ENCODE data around the gene CISD2.
"Not testable (repeated sequence)": the region's sequence is repeated elsewhere in the genome, so short reads cannot be mapped to it uniquely, and the experiment has no call there.

The CISD2 gene

GRCh38 chr4:102868781-102869568 is at the start of gene CISD2:
TSS of gene CISD2 (plus strand) at chr4:102868992. CDS start at chr4:102869085, 93 bp downstream.
- peak; percentile 91 for DNase-seq

GRCh38 chr4:102819100-102819499 is 49.7 kb upstream of the CISD2 start:
- DNase-seq = not testable (repeated sequence)

GRCh38 chr4:102819588-102820365 is 49.0 kb upstream of the CISD2 start:
- no peak for DNase-seq

DNA sequence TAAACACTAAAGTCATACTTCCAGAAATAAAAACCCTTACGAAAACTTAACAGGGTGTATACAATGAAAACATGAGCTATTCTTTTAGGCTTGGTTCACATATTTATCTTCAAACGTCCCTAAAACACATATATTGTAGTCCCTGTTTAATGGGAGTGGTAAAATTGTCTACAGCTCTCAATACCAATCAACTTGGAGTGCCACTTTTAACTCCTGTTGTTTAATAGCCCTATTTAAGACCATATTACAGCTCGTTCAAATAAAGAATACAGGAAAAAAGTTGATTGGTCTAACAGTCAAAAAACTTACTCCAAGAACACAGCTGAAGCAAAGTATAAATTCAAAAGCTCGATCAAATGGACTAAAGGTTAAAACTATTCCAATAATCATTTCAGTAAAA is 45.3 kb upstream of the CISD2 start:
- no peak for DNase-seq

- DNase-seq = no peak
Measured at GRCh38 chr4:102823897-102824296, 44.9 kb upstream of the CISD2 start.

GRCh38 chr4:102824398-102824797 is 44.4 kb upstream of the CISD2 start:
- DNase-seq = no peak

DNA sequence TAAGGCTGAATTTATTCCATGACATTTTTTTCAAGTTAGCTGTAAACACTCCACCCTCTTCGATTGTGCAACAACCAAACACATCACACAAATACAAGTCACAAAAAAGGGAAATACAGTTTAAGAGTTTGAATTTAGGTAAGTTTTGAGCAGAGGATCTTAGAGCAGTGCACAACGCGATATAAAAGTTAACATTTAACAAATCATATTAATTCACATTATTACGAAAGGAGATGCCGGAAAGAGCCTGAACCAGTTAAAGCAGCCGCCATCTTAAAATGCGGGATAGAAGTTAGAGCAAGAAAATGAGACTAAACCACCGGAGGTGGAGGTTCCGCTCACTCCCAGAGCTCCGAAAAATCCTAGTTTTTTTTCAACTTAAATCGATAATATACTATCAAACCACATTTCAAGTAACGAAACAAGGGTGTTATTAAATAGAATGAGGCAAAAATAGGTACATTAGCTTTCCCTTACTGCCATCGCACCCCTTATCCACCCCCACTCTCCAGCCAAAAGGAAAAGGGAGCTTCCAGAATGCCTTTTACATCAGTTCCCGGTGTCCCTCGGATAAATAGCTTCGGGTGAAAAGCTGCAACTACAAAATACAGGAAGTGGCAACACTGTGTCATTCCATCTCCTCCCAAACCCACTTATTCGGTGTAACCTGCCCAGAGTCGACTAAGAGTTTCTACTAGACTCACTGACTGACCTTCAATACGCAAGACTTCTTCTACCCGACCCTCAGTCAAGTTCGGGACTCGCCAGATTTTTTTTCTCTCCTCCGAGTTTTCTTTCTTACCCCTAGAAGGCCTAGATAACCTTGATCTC is 43.3 kb upstream of the CISD2 start:
- DNase-seq = peak; percentile 14

DNA sequence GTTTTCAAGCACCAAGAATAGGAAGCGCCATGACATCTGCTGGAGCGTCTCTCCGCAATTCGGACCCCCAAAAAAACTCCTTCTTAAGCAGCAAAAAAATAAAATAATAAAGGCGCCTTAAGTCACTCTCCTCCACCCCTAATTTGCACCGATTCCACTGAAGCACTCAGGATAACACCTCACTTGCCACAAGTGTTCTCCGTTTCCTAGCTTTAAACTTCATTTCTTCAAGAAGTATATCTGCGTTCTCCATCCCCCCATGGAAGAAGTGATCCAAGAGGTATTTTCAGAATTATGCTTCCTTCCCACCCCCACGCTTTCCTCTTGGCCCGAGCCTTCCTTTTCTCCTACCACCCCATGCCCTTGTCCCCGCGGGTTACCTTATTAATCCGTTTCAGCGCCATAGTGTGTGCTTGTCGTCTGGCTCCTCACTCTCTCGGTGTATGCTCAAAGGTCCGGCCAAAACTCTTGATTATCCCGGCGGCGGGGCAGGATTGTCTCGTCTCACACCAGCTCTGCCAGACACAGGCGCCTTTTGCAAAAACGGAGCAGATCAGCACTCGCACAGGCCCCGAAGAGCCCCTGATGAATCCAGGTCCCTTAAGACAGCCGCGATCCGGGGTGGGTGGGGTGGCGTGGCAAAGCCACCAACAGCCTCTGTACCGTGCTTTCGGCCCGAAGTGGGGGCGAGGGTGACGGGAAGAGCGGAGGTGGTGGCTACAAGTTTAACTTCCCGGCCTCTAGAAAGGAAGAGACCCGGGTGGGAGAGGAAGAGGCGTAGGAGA is 42.5 kb upstream of the CISD2 start:
- no peak for DNase-seq

DNA sequence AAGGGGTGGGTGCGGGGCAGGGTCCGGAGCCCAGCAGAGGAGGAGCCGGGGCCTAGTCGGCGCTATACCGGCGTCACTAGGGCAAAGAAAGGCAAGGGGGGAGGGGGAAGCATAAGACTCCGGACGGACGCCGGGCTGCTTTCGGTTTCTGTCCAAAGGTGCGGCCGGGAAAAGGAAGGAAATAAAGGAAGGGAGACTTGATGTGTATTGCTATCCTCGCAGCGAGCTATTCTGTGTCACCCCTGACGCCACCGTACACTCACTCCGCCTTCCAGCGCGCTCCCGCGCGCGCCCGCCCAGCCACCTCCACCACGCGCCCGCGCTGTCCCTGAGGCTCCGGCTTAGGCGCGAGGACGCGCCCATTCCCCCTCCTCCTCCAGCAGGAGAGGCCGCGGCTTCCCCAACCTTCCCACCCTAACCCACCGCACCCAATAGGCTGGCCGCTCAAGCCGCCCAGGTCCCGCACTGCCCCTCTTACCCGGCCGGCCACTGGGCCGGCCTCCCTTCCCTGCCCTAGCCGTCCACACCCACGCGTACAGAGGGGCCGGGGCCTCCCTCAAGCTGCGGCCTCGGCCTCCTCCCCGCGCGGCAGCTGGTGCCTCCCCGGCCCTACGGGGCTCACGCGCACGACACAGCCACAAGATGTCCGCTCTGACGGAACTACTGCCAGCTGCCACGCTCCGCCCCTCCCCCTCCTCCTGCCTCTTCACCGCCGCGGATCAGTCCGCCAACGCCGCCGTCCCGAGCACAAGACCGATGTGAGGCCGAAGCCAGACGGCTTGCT is 41.7 kb upstream of the CISD2 start, which contains the start of gene UBE2D3:
TSS of gene UBE2D3 (minus strand) at position 662 of the 784 bp plus-strand sequence. CDS start 1,043 bp downstream, outside the sequence.
- peak; percentile 95 for DNase-seq

DNA sequence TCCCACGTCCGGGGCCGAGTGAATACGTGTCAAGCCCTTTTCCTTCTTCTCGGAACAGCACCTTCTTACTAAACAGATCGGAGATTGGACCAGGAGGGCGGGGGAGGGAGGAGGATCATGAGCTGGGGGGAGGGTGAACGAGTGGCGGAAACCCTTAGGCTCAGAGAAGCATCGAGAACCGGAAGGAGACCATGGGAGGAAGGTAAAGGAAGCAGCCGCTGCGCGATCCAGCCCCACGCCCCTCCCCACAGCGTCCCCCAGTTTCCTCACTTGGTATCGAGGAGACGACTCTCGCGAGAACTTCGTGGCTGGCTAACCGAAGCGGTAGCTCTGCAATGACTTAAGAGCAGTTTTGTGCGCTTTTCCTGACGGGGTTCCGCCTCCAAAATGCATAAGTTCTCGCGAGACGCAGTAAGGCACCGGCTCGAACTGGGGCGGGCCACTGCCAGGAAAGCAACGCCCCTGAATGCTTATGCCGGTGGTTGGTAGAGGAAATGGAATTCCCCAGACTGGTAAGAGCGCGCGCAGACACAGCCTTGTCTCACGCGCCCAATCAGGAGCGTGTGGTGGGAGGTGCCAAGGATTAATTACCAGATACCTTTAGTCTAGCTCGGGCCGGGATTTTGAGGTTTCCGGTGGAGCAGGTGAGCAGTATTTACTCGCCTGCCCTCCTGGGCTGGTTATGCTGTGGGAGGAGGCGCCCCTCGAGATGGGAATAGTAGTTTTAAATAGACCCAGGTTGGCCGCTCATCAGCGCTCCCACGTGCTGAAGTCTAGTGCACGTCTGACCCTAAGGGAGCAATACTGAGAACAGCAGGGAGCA is 40.9 kb upstream of the CISD2 start:
- DNase-seq = peak; percentile 99

- DNase-seq = no peak
Measured at GRCh38 chr4:102828497-102828808, 40.3 kb upstream of the CISD2 start.

DNA sequence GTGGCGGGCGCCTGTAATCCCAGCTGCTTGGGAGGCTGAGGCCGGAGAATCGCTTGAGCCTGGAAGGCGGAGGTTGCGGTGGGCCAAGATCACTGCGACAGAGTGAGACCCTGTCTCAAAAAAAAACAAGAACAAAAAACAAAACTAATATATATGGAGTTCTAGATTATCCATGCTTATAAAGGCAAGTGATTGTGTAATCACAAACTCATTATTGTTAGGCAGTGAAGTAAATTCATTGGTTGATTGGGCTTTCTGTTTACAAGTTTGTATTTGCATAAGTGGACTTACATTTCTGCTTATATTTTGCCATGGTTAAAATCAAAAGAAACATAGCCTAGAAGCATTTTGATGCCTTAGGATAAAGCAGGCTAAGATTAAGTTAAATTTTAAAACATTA is 39.0 kb upstream of the CISD2 start:
- no peak for DNase-seq

- DNase-seq = no peak
Measured at GRCh38 chr4:102832105-102832504, 36.7 kb upstream of the CISD2 start.

DNA sequence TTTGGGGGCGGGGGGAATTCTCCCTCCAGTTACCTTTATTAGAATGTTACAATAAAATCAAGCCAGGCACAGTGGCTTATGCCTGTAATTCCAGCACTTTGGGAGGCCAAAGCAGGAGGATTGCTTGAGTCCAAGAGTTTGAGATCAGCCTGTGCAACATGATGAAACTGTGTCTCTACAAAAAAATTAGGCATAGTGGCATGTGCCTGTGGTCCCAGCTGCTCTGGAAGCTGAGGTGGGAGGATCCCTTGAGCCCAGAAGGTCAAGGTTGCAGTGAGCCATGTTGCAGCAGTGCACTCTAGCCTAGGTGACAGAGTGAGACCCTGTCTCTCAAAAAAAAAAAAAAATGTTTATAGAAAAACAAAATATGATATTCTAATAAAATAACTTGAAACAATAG is 36.1 kb upstream of the CISD2 start:
- no peak for DNase-seq

GRCh38 chr4:102836596-102836995 is 32.2 kb upstream of the CISD2 start:
- DNase-seq = no peak

GRCh38 chr4:102842367-102842766 is 26.4 kb upstream of the CISD2 start:
- DNase-seq = no peak

DNA sequence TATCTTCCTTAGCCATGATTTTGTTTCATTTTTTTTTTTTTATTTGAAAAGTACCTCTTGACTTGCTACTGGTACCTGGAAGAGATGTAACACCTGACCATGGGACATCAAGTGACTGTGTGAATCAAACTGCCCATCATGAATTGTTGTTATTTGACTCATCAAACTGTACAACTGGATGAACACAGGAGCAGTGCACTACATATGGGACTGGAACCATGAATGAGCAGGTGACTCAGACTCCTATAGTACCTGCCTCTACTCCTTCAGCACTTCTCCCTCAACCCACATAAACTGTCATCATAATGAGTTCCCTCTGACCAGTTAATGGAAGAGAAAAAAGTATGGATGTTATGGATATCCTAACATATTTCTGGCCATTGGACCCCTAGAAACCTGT is 25.5 kb upstream of the CISD2 start:
- DNase-seq = no peak

- no peak for DNase-seq
Measured at GRCh38 chr4:102843938-102844337, 24.9 kb upstream of the CISD2 start.

DNA sequence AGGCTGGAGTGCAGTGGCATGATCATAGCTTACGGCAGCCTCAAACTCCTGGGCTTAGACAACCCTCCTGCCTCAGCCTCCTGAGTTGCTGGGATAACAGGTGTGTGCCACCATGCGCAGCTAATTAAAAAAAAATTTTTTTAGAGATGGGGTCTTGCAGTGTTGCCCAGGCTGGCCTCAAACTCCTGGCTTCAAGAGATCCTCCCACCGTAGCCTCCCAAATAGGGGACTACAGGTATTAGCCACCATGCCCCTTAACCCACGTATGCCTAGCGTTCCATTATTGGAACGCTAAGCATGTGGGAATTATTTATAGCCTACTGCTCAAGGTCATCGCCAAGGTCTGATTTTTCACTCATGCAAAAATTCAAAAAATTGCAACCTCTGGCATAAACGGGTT is 21.1 kb upstream of the CISD2 start:
- DNase-seq = no peak

- DNase-seq = no peak
Measured at GRCh38 chr4:102849579-102850104, 19.1 kb upstream of the CISD2 start.

DNA sequence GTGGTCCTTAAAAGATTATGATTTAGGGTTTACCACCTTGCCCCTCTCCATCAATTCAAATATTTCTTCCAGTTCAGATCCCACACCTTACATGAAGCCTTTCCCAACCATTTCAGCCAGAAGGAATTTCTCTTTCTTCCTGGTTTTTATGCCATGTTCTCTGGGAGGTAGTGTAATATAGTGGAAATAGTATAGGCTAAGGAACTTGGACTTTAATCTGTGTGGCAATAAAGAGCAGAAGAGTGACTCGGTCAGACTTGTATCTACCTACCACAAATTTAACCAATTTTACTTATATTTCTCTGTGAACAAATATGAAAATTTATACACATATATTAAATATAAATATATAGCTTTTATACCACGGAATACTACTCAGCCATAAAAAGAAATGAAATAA is 18.4 kb upstream of the CISD2 start:
- DNase-seq = no peak
